HG03139 (cell line): ENCODE results near the gene CLDN24.

Experiments
- ATAC-seq: cut with Tn5 transposase; IDR thresholded peaks from one replicate; pipeline ENCODE4 v1.9.1; 2021; ENCODE audit not compliant: unreplicated experiment

CLDN24 gene

DNA sequence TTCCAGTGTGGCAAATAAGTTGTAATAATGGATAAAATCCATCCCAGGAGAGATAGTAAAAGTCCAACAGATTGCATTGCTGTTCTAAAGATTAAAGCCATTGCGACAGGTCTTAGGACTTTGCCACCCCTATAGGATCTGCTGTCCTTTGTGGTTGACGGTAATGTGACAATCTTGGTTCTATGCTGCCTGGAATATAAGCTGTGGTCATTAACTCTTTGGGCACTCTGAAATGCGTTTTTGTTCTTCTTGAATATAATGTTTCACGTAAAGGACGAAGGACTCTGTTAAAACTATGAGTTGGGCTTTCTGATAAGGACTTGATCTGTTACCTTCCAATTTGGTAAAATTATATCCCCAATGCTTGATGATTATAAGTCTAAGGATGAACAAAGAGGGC, at the start of gene CLDN24:
Gene CLDN24 (minus strand): TSS at position 101 of the 400 bp plus-strand sequence. CDS start 0 bp downstream, at position 101.
- ATAC-seq, result no peak

DNA sequence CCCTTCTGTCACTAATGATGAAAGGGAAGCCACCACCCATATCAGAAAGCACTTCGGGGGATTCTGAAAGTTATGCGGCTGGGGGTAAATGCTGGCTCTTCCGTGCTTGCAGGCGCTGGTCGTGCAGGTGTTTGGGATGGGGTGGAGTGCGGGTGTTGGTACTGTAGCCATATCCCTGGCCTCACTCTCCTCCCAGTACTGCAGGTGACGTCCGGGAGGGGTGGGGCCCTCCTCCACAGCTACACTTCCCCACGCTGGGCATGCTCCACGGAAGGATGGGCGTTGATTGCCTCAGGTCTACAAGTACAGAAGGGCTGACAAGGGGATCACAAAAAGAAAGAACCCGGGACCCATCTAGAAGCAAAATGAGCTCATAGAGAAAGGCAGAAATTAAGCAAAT, 48.6 kb upstream of the CLDN24 start:
- ATAC-seq, result no peak

DNA sequence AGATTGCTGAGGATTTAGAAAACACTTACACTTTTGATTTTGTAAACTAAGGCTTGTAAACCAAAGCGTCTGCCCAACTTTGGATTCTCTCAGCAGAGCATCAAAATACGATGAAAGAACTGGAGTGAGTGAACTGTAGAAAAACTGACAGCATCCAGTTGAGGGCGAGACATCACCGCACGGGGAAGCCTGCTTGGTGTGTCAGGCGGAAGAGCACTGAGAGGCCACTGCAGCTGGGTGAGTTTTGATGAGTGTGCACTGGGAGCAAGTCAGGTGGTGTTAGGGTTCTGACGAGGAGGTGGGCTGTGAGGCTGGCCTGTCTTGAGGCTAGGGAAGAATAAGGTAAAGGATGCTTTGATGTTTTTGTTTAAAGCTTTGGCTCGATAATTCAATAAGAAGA, 46.8 kb upstream of the CLDN24 start:
- no peak for ATAC-seq

DNA sequence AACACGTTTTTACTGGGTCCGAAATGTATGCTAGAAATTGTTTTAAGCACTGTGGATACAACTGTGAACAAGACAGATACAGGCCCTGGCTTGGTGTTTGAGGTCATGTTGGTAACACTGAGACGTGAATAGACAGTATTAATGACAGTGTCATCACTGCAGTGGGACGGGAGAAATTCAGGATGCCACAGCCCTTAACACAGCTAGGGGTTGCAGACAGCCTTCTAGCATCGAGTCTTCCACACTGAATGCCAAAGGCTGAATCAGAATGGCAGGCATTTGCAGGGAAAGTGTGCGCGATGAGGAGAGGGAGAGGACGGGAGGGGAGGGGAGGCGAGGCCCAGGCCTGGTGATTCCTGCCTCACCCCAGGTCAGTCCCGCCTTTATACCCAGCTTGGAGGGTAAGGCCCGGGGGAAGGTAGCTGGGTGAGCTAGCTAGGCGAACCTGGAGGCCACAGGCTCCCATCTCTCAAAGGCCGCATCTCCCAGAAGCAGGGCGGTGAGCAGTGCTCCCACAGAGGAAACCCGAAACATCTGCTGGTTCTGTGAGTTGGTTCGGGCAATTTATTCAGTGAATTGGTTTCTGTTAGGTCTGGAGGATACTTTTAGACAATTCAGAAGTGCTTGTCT, 44.1 kb upstream of the CLDN24 start:
- ATAC-seq, result no peak

DNA sequence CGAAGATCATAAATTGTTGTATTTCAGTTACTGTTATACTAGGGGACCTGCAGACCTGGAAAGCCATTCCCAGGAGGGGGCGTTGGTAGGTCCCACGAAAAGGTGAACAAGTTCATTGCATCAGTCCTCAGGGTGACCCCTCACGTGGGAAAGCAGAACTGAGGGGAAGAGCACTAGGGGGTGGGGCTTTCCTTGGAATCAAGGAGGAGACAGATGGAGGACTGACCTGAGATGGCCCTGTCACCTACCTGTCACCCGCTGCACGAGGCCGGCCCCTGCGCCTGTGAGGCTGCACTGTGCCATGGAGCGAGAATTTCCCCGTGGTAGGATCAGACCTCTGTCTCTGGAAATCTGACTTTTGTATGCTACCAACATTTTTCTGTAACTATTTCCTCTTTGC, 41.8 kb upstream of the CLDN24 start:
- no peak for ATAC-seq

DNA sequence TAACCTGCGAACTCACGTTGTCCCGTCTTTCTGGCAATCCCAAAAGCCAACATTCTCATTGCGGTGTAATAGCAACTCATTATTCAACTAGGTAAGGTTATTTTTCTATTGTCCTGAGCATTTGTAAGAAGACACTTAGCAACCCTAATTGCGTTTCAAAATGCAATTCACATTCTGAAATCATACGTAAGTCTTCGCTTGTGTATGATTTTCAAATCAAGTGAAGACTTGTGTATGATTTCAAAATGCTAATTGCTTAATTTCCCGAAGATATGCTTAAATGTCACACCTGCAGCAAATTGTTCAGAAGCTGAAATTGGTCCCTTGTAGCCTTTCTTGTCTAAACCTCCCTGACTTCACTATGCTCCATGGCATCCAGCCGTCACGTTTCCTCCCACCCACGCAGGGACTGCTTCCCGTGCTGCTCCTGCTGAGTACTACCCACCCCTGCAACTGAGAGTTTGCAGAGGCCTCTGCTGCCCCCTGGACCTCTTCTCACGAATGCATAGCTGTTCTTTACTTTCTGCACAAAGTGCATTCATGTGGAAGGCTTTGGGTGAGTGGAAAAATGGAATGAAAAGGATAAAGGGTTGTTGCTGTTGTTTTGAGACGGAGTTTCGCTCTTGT, 40.8 kb upstream of the CLDN24 start:
- ATAC-seq, result no peak

DNA sequence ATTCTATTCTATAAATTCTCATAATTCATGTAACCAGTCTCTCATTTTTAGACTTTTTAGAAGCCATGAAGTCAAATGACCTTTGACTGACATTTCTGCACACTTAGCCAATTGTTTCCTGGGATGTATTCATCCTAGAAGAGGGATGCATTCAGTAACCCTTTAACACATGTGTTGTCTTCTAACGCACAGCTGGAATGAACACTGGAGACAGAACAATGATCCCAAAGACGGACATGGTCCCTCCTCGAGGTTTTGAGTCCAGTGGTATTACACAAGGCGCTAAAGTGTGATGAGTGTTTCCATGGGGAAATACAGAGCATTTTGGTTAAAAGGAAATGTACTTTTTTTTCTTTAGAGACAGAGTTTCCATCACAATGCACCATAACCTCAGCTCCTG, 39.8 kb upstream of the CLDN24 start:
- ATAC-seq, result no peak

DNA sequence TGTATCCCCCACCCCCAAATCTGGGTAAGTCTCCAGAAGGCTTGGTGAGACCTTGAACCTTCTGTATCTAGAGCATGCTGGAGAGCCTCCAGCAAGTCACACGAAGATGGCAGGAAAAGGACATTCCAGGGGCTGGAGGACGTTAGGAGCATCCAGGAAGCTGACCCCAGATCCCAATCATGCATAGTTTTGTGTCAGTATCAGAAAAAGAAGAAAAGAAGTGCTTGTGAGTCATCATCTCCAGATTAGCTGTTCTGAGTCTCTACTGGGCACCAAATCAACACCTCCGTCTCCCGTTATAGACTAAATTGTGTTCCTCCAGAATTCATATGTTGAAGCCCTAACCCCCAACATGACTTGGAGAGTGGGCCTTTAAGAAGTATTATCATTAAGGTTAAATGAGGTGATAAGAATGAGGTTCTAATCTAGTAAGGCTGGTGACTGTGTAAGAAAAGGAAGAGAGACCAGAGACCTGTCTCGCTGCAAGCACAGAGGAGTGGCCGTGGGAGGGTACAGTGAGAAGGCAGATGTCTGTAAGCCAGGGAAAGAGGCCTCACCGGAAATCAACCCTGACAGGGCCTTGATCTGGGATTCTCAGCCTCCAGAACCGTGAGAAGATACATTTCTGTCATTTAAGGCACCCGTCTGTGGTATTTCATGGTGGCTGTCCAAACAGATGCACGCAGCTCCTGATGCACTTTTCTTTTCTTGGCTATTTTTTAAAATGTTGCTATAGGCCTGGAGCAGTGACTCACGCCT, 38.1 kb upstream of the CLDN24 start:
- no peak for ATAC-seq

DNA sequence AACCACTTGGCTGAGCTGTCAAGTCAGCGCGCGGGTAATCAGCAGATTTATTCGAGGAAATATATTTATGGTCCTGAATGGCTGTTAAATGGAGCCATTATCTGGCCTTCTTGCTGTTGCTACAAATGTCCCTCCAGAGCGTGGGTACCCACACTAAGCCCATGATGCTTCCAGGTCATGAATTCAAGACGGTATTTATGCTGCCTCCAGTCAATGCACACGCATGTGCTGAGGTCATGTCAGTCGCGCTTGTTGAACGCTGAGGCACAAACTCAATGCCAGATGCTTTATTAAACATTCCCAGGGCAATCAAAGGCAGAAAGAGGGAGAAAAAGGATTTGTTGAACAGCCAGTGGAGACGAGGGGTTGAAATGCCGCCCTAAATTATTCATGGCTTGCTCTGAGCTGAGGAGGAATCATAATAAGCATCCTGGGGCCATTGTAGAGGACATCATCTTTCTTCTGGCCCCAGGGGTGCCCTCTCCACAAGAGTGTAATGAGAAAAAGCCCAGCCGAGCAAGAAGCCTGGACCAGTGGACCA, 36.1 kb upstream of the CLDN24 start:
- ATAC-seq, result no peak

DNA sequence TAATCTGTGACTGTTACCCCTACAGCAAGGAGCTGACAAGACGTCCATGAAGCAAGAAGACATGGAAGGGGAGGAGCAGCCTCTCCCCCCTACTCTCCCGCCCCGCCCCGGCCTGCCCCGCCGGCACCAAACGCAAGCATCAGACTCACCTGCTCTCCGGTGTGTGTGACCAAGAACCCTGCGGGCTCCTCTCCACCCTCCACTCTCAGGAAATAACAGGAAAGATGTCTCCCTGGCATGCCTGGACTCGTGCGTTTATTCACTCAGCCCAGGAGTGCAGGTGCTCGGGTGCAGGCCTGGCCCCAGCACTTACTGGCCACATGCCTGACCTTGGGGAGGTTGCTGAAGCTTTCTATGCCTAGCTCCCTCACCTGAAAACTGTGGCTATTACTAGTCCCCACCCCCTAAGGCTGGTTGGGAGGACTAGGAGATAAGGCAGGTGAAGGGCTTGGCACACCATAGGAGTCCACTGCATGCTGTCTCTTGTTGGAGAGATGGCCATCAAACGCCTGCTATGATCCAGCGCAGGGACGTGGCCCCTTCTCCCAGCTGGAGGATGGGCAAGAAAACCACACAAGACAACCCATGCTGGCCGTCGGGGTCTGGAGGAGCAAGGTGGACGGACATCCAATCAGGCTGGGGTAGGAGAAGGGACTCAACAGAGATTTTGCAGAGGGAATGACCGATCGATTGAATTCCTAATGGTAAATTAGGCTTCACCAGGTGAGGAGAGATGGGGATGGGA, 34.9 kb upstream of the CLDN24 start:
- ATAC-seq, result no peak

DNA sequence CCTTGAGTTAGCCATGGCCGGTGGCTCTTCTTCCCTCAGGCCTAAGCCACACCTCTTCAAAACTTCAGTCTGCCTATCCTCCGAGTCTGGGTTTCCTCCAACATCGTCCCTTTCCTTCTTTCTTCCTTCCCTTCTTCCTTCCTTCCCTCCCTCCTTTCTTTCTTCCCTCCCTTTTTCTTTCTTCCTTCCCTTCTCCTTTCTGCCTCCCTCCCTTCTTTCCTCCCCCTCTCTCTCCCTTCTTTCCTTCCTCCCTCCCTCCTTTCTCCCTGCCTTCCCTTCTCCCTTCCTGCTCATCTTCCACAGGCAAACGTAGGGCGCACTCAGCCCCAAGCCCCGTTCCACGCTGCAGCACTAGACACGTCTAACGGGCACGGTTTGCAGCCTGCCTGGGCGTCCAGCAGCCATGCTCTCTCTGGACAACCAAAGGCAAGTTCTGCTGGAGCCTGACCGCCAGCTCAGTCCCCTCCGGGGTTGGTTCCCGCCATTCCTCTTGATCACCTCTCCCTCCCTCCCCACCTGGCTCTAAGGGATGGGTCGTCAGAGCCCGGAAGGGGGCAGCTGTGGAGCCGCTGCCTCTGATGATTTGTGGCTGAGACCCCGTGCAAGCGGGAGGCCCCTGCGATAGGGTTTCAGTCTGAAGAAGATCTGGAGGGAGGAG, 34.1 kb upstream of the CLDN24 start:
- ATAC-seq, result no peak

DNA sequence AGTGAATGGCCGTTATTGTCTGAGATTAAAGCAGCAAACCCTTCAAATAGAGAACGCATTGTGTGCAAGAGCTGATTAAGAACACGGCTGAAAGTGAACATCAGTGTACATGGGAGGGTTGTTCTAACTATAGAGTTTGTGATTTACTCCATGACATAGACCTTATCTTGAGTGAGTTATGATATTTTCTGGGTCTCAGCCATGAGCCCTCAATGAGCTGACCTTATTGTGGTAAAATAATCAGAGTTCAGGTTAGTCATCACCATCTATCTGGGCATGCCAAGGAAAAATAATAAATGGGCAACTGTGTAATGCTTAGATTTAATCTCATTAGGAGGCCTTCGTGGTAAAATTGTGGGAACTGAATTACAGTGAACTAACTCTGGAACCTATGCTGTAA, 33.2 kb upstream of the CLDN24 start:
- ATAC-seq, result no peak

DNA sequence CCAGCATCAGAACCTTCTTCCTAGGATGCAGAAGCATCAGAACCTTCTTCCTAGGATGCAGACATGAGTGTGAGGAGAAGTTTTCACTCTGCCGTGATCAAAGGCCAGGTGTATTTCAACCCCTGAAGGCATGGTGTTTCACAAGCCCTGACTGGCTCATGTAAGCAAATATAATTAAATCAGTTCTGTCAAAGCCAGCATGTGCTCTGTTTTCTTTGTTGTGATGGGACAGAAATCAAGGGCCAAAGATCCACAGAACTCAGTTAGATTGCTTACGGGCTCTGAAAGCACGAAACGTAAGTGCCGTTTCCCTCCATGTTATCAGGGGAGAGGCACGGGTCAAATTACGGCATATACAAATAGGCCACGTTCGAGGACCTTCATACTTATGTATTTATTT, 32.0 kb upstream of the CLDN24 start:
- ATAC-seq, result no peak

DNA sequence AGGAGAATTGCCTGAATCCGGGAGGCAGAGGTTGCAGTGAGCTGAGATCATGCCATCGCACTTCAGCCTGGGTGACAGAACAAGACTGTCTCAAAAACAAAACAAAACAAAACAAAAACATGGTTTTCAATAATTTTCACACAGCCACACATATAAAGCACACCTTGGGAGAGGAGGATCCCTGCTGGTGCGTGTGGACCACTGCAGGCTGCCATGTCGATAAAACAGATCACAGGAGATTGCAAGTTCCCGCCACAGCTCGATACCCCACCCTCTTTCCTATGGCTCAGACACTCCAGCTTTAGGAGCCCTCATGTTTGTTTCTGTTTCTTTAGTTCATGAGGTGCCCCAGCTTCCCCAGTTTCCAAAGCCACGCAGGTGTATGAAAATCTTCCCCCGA, 31.3 kb upstream of the CLDN24 start:
- no peak for ATAC-seq

DNA sequence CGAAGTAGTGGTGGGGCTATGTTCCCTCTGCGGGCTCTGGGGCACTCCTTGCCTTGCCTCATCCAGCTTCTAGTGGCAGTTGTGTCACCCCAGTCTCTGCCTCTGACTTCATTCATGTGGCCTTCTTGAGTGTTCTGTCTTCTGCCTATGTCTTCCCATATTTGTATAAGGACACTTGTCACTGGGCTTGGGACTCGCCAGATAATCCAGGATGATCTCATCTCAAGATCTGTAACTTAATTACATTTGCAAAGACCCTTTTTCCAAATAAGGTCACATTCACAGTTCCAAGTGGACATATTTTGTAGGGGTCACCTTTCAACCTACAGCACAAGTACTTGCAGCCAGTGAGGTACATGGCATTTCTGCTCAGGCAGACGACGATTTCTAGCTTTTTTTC, 30.3 kb upstream of the CLDN24 start:
- ATAC-seq, result no peak

DNA sequence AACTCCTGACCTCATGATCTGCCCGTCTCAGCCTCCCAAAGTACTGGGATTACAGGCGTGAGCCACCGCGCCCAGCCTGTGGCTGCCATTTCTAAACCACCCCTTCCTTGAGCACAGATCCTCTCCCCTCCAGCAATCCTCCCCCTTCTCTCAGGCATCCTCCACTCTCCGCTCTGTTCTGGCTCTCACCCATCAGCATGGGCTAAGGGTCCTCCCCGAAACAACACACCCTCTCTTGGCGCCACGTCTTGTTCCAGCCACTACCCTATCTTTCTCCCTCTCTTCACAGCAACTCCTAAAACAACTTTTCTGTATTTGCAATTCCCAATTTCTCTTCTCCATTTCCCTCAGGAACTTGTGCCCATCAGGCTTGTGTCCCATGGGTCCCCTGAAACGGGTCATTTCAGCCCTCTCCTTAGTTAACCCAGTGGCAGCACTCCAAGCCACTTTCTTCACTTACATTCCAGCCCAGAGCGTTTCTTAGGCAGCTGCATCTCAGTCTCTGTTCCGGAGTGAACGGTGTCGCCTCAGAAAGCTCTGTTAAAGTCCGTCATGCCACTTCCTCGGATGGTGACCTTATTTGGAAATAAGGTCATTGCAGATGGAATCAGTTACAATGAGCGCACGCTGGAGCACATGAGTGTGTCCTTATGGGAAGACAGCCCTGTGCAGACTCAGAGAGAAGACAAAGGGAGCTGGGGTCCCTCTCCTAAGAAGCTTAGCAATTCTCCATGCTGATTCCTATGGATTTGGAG, 28.3 kb upstream of the CLDN24 start:
- ATAC-seq, result no peak

DNA sequence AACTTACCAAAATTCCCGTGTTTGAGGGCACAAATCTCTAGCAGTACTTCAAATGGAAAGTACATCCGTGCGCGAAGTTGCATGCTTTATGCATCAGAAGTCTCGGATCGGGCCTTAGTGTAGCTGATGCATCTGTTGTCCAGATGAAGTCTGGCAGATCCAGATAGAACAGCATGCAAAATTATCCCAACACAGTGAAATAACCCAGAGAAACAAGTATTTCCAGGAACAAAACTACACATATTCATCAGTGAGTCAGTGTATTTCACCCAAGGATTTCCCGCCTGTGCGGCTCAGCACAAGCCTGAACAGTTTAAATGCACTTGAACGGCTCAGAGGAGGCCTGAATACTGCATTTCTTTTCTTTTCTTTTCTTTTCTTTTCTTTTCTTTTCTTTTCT, 27.4 kb upstream of the CLDN24 start:
- ATAC-seq, result no peak

DNA sequence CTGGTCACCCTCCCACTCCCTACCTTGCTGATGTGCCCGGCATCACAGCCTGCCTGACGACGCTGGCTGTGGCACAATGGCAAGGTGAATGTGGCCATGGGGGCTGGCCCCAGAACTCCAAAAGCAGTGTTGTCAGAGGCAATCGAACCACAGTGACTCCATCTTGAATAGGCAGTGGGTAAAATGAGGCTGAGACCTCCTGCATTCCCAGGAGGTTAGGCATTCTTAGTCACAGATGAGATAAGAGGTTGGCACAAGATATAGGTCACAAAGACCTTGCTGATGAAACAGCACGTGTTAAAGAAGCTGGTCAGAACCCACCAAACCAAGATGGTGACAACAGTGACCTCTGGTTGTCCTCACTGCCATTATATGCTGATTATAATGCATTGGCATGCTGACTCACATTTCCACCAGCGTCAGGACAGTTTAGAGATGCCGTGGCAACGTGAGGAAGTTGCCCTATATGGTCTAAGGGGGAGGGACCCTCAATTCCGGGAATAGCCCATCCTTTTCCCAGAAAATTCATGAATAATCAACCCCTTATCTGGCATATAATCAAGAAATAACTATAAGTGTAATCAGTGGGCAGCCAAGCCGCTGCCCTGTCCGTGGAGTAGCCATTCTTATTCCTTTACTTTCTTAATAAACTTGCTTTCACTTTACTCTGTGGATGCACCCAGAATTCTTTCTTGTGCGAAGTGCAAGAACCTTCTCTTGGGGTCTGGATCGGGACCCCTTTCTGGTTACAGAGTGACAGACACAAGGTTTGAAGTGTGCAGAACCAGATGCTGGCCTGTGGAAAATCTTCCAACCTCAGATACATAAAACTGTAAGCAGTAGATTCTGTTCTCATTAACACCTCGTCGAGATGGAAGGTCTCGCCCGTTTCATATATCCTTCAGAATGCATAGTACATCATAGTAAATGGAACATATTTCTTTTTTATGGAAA, 26.8 kb upstream of the CLDN24 start:
- ATAC-seq, result no peak

DNA sequence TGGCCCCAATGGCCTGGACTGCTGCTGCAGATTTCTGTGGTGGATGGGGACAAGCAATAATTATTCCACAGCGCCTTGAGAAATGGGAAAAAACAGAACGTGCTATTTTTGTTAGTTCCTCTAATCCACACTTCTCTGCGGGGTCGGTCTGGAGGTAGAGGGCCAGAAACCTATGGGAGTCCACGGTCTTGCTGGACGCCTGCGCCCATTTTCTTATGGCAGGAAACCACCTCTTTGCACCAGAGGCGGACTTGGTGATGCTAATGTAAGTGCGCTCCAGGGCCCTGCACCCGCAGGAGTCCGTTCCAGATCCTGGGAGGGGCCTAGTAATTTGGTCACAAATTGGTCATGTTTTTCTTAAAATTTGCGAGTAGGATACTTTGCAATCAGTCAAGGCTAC, 25.9 kb upstream of the CLDN24 start:
- no peak for ATAC-seq
